ENCODE data around the gene HACD4.

DNA sequence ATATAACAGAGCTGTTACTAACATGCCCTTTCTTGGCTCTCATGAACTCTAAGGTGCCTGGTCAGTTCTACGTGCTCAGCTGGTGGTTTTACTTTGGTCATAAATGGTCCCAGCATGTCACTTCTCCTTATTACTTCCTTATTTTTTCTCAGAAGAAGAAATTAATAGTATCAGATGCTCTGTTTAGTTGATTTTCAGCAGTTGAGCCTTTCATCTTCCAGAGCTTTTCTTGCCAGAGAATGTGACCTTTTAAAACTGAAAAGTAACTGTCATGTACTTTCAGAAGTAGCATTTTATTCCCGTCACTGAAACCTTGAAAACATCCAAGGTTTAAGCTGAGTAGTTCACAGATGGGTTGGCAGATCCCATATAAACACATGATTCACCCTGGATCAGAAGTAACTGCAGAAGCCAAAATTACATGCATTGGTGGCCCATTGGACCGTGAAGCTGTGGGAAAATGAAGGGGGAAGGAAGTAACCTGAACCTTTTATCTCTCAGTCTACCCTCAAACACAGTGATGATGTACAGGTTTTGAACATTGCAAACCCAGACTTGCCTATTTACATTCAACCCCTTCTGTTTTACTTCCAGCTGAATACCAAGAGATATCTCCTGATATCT, 50.5 kb downstream of the HACD4 start:
- TF ChIP-seq GATA2 (IDR thresholded peaks at IDR 0.05; ENCODE audit: low read depth, low read length) (no peak), GATA3 (IDR thresholded peaks at IDR 0.05; ENCODE audit: low read depth, low read length) (no peak)

All from SH-SY5Y (cell line).